Liver (tissue), 3 donors: Measurements from ENCODE around the gene CADPS.

Source experiments
- GABPA ChIP-seq, 2 donors: IDR thresholded peaks in 1 of 2; conservative IDR thresholded peaks in 1 of 2; 2 replicates each; pipeline ENCODE4 v1.6.1; 2016; ENCODE audit warnings: antibody characterized with exemption in 2 of 2, mild to moderate bottlenecking in 1 of 2, moderate library complexity in 1 of 2
- YY1 ChIP-seq: IDR thresholded peaks from 2 replicates; pipeline ENCODE4 v1.6.1; 2016; ENCODE audit warnings: antibody characterized with exemption, mild to moderate bottlenecking
- TF ChIP-seq, protein P1 (sequence below): fragments of 150-350 bp; IDR thresholded peaks from 2 replicates; pipeline ENCODE4 v1.5.1; 2017; ENCODE audit warnings: improper control_type of control experiment, low read depth, low read length; ENCODE audit not compliant: missing input control
- TF ChIP-seq, protein P2 (sequence below): IDR thresholded peaks from 2 replicates; pipeline ENCODE4 v1.6.1; 2016; ENCODE audit warnings: antibody characterized with exemption, mild to moderate bottlenecking
- donor health status: healthy.
- donor health status: healthy.

DNA sequence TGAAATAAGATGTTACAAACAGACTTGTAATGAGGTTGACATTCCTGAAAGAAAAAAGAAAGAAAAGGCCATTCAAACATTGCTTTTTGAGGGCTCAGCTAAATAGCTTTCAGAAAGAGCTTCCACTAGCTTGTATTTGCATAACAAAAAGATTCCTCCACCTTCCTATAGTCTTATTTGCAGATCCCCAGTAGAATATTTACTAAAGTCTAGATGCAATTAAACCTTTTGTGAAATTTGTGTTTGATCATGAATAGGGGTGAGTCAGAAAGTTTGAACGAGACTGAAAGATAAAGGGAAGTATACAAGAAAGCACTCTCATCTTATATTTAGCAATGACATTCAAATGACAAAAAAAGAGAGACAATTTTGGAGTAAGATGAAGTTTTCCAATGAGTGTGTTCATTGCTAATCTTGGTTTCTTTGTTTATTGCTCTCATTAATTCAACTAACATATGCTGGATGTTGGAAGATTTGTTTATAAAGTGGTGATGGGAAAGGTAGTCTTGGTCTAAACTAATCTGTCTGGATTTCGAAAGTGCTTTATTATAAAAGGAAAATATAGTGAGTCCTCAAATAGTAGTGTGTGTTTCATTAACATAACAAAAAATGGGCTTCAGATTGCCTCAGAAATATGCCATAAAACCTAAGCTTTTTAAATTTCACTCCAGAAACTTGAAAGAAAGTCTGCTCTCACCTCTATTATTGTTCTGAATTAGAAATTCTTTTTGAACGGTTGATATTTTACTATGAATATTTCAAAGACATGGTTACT is 9.1 kb upstream of the CADPS start:
- TF ChIP-seq, protein P1, sequence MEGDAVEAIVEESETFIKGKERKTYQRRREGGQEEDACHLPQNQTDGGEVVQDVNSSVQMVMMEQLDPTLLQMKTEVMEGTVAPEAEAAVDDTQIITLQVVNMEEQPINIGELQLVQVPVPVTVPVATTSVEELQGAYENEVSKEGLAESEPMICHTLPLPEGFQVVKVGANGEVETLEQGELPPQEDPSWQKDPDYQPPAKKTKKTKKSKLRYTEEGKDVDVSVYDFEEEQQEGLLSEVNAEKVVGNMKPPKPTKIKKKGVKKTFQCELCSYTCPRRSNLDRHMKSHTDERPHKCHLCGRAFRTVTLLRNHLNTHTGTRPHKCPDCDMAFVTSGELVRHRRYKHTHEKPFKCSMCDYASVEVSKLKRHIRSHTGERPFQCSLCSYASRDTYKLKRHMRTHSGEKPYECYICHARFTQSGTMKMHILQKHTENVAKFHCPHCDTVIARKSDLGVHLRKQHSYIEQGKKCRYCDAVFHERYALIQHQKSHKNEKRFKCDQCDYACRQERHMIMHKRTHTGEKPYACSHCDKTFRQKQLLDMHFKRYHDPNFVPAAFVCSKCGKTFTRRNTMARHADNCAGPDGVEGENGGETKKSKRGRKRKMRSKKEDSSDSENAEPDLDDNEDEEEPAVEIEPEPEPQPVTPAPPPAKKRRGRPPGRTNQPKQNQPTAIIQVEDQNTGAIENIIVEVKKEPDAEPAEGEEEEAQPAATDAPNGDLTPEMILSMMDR, result no peak
- TF ChIP-seq, protein P2, sequence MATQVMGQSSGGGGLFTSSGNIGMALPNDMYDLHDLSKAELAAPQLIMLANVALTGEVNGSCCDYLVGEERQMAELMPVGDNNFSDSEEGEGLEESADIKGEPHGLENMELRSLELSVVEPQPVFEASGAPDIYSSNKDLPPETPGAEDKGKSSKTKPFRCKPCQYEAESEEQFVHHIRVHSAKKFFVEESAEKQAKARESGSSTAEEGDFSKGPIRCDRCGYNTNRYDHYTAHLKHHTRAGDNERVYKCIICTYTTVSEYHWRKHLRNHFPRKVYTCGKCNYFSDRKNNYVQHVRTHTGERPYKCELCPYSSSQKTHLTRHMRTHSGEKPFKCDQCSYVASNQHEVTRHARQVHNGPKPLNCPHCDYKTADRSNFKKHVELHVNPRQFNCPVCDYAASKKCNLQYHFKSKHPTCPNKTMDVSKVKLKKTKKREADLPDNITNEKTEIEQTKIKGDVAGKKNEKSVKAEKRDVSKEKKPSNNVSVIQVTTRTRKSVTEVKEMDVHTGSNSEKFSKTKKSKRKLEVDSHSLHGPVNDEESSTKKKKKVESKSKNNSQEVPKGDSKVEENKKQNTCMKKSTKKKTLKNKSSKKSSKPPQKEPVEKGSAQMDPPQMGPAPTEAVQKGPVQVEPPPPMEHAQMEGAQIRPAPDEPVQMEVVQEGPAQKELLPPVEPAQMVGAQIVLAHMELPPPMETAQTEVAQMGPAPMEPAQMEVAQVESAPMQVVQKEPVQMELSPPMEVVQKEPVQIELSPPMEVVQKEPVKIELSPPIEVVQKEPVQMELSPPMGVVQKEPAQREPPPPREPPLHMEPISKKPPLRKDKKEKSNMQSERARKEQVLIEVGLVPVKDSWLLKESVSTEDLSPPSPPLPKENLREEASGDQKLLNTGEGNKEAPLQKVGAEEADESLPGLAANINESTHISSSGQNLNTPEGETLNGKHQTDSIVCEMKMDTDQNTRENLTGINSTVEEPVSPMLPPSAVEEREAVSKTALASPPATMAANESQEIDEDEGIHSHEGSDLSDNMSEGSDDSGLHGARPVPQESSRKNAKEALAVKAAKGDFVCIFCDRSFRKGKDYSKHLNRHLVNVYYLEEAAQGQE, result no peak
- no peak for TF ChIP-seq GABPA (IDR thresholded peaks at IDR 0.05 in 1 of 2, conservative IDR thresholded peaks at IDR 0.05 in 1 of 2)
- no peak for TF ChIP-seq YY1
